VCaP (cell line): ENCODE results near the gene ATG4D.
A peak's percentile ranks its signal among the peaks of the same experiment; 100 is the strongest.

Source experiments
- H3K27ac ChIP-seq: fragments of 450-650 bp; 2 replicates; pipeline ENCODE4 v1.5.1; 2017
- TF ChIP-seq, protein P1 (sequence below): fragments of 450-650 bp; conservative IDR thresholded peaks from 2 replicates; pipeline ENCODE4 v1.5.1; 2017; ENCODE audit warnings: mild to moderate bottlenecking, moderate library complexity

Gene ATG4D

GRCh38 chr19:10574462-10574861 is 30.8 kb downstream of the ATG4D start:
- TF ChIP-seq, protein P1, sequence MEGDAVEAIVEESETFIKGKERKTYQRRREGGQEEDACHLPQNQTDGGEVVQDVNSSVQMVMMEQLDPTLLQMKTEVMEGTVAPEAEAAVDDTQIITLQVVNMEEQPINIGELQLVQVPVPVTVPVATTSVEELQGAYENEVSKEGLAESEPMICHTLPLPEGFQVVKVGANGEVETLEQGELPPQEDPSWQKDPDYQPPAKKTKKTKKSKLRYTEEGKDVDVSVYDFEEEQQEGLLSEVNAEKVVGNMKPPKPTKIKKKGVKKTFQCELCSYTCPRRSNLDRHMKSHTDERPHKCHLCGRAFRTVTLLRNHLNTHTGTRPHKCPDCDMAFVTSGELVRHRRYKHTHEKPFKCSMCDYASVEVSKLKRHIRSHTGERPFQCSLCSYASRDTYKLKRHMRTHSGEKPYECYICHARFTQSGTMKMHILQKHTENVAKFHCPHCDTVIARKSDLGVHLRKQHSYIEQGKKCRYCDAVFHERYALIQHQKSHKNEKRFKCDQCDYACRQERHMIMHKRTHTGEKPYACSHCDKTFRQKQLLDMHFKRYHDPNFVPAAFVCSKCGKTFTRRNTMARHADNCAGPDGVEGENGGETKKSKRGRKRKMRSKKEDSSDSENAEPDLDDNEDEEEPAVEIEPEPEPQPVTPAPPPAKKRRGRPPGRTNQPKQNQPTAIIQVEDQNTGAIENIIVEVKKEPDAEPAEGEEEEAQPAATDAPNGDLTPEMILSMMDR, result no peak
- H3K27ac ChIP-seq, result no peak overlapping the region

GRCh38 chr19:10575011-10575716 is 31.5 kb downstream of the ATG4D start:
- no peak overlapping the region for H3K27ac ChIP-seq
- TF ChIP-seq, protein P1, result no peak

DNA sequence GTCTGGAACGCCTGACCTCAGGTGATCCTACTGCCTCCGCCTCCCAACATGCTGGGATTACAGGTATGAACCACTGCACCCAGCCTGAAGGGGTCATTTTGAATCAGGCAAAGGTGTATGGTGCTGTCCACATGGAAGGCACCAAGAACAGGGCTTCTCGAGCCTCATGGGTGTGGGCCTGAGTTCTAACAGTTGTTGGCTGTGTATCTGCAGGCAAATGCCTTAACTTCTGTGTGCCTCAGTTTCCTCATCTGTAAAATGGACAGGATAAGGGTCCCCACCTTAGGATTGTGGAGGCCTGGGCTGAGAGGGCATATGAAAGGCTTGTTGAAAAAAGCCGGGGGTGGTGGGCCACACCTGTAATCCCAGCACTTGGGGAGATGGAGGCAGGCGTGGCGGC is 34.2 kb downstream of the ATG4D start:
- no peak overlapping the region for H3K27ac ChIP-seq
- TF ChIP-seq, protein P1, result no peak

DNA sequence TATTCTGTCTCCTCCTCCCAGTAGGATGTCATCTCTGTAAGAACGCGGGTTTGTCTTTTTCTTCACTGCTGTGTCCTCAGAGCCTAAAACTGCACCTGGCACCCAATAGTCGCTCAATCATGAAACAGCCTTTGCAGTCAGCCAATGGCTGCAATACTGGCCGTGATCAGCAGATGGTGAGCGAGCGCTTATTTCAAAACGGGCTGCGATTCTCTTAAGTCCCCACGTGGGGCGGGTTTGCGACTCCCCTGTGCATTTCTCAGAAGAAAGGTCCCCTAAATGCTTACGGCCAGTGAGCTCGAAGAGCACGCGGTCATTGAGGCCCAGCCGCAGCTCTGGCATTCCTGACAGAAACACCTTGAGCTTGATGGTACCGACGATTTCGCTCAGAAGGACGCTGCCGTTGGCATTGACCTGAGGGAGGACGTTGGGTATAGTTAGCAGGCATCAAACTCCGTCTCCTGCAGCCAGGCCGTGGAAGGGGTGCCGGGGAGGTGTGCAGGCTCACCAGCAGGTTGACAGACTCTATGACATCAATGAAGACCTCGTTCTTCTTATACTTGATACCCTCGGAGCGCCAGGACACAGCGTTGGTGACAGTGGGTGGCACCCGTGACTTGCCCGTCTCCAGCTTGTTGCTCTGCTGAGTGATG is 37.4 kb downstream of the ATG4D start:
- H3K27ac ChIP-seq, result no peak overlapping the region
- TF ChIP-seq, protein P1, result peak; percentile 89

GRCh38 chr19:10582091-10582490 is 38.4 kb downstream of the ATG4D start:
- TF ChIP-seq, protein P1, result no peak
- no peak overlapping the region for H3K27ac ChIP-seq

- TF ChIP-seq, protein P1, result no peak
- no peak overlapping the region for H3K27ac ChIP-seq
Observed at GRCh38 chr19:10583036-10583776, 39.5 kb downstream of the ATG4D start.

GRCh38 chr19:10586396-10586795 is 42.7 kb downstream of the ATG4D start:
- TF ChIP-seq, protein P1, result no peak
- peak overlapping the region; percentile 62 for H3K27ac ChIP-seq
